GM19397 (cell line): ENCODE data around the gene HUS1B.
"Not testable (repeated sequence)": the region's sequence is repeated elsewhere in the genome, so short reads cannot be mapped to it uniquely, and the experiment has no call there.

Experiments used
- ATAC-seq: cut with Tn5 transposase; IDR thresholded peaks from one replicate; pipeline ENCODE4 v1.9.1; 2021; ENCODE audit warnings: mild to moderate bottlenecking, moderate library complexity; ENCODE audit not compliant: unreplicated experiment

The HUS1B gene

DNA sequence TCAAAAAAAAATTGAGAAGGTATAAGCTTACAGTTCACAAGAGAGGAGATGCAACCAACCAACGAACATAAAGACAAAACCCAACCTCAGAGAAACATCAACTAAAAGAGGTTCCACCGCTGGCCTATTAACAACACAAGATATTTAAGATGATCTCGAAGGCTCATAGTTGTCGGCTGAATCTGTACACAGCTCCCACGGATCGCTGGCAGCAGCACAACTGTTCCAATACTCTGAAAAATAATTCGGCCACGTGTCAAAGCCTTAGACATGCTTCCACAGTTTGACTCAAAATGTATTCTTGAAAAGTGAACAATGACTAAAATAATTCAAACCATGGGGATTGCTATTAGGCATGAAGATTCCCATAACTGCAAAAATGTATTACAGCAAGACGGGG is 22.4 kb upstream of the HUS1B start:
- no peak for ATAC-seq

DNA sequence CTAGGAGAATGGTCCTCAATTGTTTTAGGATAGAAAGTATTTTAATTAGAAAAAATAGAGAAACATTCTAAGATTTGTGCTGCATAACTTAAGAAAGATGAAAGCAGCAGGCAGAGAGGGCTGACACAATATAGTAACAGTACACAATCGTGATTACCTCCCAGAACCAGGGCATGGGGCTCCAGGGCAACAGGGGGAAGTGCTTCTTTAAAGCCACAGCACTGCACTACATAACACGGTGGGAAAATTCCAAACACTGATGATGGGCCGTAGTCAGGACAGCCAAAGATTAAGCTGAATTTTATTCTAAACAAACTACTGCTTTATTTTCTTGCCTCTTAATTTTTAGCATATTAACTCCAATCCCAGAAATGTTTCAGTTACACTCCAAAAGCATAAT is 21.6 kb upstream of the HUS1B start:
- no peak for ATAC-seq

DNA sequence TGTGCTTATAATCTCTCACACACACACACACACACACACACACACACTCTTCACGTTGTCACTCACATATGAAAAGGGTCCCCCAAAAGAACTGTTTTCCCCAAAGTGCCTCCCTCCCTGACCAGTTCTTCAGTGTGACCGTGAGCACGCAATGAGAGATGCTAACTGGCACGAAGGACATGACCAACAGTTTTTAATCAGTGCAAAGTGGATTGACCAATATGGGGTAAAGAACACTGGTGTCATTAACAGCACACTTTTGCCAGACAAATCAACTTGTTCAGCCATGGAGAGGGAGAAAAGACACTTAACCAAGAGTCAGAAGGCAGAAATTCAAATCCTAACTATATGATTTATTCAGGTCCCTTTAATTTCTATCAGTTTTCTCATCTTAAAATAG is 21.0 kb upstream of the HUS1B start:
- ATAC-seq, result no peak

DNA sequence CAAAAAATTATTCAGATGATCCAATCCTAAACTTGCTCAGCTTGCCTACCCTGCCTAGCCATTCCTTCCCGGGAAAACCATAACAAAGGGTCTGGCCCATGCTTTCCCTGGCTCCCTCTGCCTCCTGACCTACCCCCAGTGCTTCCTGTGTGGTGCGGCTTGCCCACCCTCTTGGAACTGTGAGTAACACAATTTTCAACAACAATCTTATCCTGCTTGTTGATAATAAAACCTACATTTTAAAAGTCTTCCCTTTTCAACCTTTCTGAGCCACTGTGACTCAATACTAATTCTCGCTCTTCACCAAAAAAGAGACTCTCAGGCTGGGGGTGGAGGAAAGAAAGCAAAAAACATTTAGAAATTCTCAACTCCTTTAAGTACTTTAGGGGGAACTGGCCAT is 18.1 kb upstream of the HUS1B start:
- ATAC-seq, result no peak

DNA sequence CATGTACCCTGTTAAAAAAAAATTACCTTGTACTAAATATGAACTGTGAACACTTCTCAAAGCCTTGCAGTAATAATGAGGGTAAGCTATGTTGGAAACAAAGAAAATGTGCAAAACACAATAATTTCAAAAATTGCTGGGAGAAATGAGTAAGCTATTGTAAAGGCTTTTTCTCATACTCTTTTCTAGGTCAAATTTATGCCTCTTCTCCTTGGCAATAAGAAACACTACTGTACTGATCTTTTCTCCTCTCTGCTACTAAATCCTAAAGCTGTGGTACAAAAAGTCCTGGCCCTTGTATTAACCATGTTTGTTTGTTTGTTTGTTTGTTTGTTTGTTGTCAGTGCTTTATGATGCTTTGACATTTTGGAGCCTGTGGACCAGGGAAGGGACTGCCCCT is 17.5 kb upstream of the HUS1B start:
- ATAC-seq, result no peak

DNA sequence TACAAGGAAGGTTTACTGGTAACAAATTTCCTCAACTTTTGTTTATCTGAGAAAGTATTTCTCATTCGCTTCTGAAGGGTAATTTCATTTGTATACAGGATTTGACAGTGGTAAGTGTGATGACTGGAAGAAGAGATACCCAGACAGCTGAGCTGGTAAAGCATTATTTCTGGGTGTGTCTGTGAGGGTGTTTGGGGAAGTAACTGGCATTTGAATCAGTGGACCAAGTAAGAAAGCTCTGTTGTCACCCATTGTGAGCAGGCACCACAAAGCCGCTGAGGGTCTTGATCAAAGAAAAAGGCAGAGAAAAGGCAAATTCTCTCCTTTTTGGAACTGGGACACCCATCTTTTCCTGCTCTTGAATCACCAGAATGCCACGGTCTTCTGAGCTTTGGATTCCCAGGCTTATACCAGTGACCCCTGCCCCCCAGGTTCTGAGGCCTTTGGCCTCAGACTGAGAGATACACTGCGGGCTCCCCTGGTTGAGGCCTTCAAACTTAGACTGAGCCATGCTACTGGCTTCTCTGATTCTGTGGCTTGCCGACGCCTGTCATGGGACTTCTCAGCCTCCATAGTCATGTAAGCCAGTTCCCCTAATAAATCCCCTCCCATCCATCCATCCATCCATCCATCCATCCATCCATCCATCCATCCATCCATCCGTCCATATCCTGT is 10.5 kb upstream of the HUS1B start:
- no peak for ATAC-seq

DNA sequence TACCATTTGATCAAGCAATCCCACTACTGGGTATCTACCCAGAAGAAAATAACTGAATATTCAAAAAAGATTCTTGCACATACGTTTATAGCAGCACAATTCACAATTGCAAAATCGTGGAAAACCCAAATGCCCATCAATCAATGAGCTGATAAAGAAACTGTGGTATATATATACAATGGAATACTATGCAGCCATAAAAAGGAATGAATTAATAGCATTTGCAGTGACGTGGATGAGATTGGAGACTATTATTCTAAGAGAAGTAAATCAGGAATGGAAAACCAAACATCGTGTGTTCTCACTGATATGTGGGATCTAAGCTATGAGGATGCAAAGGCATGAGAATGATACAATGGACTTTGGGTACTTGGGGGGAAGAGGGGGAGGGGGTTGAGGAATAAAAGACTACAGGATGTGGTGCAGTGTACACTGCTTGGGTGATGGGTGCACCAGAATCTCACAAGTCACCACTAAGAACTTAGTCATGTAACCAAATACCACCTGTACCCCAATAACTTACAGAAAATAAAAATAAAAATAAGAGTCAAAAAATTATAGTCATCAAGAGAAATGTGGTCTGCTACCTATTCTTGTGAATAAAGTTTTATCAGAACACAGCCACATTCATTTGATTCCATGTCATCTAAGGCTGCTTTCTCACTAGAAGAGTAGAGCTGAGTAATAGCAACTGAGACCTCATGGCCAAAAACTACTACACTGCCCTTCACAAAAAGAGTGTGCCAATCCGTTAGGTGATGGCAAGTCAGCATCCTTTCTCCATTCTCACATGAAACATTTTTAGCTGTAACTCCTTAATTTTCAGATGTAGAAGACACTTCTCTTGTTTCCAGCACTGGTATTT is 8.7 kb upstream of the HUS1B start:
- no peak for ATAC-seq

DNA sequence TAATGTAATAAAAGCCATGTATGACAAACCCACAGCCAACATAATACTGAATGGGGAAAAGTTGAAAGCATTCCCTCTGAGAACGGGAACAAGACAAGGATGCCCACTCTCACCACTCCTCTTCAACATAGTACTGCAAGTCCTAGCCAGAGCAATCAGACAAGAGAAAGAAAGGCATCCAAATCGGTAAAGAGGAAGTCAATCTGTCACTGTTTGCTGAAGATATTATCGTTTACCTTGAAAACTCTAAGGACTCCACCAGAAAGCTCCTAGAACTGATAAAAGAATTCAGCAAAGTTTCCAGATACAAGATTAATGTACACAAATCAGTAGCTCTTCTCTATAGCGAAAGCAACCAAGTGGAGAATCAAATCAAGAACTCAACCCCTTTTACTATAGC is 6.9 kb upstream of the HUS1B start:
- ATAC-seq, result not testable (repeated sequence)

DNA sequence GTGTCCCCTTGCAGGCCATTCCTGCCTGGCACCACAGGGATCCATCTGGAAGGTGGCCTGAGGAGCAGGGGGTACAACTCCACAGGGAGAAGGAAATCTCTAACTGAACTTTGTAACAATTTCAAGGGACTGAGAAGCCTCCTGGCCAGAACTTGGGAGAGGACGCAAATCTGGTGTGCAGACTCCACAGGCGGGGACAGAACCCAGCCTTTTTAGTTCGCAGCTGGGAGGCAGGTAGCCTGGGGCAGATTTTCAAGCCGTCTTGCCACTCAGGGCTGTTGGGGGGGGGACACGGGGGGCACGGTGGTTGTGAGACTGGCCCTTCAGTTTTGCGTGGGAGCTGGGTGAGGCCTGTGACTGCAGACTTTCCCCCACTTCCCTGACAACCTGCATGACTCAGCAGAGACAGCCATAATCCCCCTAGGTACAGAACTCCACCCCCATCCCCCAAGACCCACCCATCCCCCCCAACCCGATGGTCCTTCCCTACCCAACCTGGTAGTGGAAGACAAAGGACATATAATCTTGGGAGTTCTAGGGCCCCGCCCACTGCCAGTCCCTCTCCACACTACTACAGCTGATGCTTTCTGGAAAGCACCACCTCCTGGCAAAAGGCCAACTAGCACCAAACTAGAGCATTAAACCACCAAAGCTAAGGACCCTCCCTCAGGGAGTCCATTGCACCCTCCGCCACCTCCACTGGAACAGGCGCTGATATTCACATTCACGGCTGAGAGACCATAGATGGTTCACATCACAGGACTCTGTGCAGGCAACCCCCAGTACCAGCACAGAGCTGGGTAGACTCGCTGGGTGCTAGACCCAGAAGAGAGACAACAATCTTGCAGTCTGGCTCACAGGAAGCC is 3.0 kb upstream of the HUS1B start:
- ATAC-seq, result no peak

DNA sequence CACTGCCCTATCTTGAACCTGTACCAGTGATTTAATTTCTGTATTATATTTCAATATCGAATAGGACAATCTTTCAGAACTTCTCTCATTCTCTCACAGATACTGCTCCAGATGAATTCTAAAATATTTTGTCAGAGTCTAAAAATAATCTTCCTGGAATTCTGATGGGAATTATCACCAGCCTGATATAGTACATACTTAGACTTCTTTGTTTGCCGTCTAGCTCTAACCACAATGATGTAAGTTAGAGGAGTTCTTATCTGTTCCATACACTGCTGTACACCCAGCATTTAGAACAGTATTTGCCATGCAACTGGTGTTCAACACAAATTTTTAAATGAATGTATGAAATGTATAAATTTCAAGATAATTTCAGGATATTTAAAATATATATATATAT is 1.3 kb upstream of the HUS1B start:
- no peak for ATAC-seq

DNA sequence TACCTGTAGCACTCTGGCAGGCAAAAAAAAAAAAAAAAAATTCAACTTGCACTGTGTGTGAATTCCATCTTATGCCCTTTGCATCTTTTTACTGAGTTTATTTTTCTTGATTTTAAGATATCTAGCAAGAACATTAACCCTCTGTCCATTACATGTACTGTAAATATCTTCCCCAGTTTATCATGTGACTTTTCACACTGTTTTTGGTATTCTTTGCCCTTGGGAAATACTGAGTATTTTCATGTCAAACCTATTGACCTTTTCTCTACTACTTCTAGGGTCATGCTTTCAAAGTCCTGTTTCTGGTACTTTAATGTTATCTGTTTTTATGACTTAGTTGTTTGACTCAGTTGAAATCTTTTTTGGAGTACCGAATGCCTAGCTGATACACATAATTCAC is 843 bp upstream of the HUS1B start:
- no peak for ATAC-seq

DNA sequence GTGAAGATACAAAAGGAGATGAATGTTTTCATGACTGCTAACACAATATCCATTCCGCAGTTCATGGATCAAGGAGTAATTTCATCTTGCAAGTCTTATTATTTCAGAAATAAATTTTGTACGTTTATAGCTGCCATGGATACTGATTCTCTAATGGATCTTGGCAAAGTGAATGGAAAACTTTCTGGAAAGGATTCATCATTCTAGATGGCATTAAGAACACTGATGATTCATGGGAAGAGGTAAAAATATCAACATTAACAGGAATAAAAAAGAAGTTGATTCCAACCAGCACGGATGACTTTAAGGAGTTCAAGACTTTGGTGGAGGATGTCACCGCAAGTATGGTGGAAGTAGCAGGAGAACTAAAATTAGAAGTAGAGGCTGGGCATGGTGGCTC is 2.8 kb downstream of the HUS1B start:
- no peak for ATAC-seq

DNA sequence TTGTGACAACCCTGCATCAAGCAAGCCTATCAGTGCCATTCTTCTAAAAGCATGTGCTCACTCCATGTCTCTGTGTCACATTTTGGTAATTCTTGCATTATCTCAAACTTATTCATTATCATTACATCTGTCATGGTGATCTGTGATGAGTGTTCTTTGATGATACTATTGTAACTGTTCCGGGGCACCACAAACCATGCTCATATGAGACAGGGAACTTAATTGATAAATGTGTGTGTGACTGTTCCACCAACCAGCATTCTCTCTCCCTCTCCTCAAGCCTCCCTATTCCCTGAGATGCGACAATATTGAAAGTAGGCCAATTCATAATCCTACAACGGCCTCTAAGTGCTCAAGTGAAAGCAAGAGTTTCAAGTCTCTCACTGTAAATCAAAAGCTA is 4.0 kb downstream of the HUS1B start:
- no peak for ATAC-seq

DNA sequence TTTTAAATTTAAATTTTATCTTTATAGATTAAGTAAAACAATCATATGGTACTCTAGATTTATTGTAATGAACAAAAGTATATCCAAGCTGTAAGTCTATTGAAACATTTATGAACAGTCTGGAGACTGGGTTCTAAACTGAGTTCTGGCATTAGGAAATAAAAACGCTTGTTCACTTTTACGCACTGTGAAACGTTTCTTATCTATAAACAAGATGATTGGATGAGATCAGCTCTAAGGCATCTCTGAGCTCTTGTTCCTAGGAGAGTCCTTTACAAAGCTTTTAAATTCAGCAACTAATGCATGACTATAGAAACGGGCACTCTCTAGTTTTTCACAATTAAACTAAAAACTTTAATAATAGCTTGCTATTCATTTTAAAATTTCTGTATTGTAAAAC is 6.8 kb downstream of the HUS1B start:
- ATAC-seq, result no peak

DNA sequence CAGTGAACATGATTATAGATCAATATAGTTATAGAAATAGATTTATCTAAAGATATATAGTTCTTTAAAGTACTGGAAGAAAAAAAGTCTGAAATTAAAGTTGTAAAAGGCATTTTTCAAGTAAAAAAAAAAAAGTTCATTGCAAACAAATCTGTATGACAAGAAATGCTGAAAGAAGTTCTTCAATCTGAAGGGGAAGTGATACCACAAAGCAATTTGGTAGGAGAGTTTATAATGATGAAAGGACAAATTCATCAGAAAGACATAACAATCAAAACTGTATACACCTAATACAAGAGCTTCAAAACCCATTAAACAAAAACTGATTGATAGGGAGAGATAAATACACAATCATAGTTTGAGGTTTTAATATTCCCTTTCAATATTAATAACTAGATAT is 14.1 kb downstream of the HUS1B start:
- ATAC-seq, result no peak

DNA sequence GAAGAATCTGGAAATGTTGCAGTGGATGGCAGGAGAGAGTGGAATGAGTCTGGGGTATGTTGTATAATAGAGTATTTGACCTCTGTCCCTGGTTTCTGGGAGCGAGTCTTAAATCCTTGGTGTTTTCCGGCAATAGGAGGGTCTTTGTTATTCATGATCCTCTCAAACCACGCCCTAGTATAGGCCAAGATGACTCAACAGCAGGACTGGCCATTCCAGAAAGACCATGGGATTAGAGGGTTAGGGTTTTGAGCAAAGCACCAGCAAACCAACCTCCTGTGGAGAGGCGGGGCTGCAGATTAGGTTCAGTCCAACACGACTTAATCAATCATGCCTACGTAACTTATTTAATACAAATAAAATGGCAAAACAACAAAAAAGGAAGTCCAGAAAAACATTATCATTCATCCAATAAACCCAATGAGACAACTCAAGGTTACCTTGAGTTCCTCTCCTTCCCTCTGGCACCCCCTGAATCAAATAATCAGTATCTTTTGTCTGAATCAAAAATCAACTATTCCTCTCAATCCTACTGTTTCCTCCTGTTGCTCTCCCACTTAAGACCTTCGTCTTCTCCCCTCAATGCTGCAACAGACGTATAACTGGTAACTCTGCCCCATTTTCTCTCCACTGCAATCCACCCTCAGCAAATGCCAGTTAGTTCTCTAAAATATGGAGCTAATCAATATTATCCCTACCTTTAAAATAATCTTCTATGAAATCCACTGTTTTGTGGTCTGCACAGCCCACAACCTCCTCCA is 15.5 kb downstream of the HUS1B start:
- no peak for ATAC-seq

DNA sequence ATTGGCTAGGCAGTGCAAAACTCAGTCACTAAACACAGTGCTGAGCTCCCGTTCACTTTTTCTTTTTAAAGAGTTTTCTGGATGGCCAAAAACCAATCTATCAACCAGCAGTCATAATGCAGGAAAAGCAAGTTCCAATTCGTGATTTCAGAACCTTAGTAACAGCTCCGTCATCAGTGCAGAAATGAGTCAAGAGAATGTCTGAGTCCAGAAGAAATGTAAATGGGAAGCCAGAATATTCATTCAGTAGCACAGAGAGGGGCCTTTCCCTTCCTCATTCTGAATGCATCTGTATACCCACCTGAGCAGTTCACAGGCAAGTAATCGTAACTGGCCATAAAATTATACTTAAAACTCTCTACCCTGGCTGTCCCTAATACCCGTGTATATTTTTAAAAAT is 20.4 kb downstream of the HUS1B start:
- ATAC-seq, result no peak

DNA sequence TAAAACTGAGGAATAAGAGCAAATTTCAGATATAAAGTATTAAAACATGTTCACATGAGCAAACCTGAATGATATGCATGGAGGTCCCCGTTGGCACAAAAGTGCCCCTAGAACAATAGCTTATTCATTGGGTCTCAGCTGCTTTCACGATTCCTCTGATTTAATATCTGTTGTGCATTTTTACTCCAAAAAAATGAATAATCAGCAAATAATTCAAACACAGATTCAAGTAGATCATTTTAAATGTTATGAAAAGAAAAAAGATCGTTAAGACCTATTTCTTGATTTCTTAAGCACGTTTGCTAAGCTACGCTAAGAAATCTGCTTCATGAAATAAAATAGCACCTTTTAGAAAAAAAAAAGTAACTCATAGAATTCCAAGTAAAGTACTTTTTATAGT is 21.7 kb downstream of the HUS1B start:
- ATAC-seq, result no peak

DNA sequence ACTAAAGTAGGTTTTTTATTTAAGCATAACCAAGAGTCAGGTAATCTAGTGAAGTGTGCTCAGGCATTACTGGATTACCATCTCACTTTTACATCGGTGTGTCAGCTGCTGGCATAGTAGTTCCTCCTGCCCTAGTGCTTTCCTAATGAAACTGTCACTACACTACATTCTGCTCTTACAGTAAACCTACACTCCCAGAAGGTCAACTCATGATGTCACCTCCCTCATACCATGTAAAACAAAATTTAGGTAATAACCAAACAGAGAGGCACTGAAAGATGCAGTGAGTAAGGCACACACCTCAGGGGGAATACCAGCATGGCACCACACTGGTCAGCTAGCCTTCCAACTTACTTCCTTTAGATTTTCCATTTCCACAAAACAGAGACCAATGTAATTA is 23.3 kb downstream of the HUS1B start:
- no peak for ATAC-seq

DNA sequence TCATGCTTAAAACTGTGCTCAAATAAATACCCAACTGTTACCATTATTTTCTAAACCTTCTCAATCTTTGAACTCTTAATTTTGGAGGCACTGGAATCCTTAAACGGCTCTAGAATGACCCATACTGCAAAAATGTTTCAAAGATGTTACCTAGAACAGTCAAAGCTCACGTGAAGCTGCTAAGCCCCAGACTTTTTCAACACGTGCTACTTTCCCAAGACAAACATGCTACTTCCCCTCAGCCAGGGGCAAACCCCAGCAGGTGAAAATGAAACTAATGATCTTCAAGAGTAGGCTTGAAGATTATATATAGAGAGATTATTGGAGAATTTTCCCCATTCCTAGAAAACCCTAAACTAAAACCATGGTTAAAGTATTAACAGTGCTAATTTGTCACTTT is 28.1 kb downstream of the HUS1B start:
- ATAC-seq, result no peak

DNA sequence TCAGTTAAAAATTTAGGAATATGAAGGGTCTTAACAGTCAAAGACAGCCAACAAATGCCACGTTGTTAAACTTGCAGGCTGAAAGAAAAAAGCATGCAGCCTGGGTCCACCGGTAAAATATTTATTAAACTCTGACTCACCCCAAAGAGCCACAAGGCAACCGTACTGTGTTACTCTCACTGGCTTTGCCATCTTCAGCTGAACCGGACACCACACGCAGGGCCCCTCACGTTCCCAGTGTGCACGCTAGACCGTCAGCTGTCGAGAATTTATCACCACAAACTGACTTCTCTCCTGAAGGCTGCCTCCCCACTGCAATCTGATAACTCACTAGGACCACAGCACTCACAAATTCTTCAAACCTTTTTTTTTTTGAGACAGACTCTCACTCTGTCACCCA is 30.7 kb downstream of the HUS1B start:
- ATAC-seq, result no peak
